Adipocyte (in vitro differentiated cells): ENCODE measurements around the gene YOD1.
A peak's percentile ranks its signal among the peaks of the same experiment; 100 is the strongest.

Source experiments
- DNase-seq: peaks from one replicate; pipeline ENCODE4 v3.0.0-alpha.2; 2015; ENCODE audit warnings: low read depth
- H3K27me3 ChIP-seq: replicated peaks from 2 replicates; pipeline ENCODE4 v1.7.0; 2013; ENCODE audit warnings: mild to moderate bottlenecking, low read length, moderate library complexity; ENCODE audit not compliant: control insufficient read depth, insufficient read depth
- H3K36me3 ChIP-seq: 2 replicates; pipeline ENCODE4 v1.7.0; 2013; ENCODE audit warnings: low read length, mild to moderate bottlenecking, moderate library complexity; ENCODE audit not compliant: control insufficient read depth, insufficient read depth, severe bottlenecking
- H3K4me1 ChIP-seq: 2 replicates; pipeline ENCODE4 v1.7.0; 2013; ENCODE audit warnings: mild to moderate bottlenecking, low read length, moderate library complexity; ENCODE audit not compliant: control insufficient read depth, insufficient read depth
- H3K4me3 ChIP-seq: 2 replicates; pipeline ENCODE4 v1.7.0; 2013; ENCODE audit warnings: mild to moderate bottlenecking, low read length, moderate library complexity
- H3K9ac ChIP-seq: 2 replicates; pipeline ENCODE4 v1.7.0; 2013; ENCODE audit warnings: mild to moderate bottlenecking, low read length, moderate library complexity
- H3K9me3 ChIP-seq: 2 replicates; pipeline ENCODE4 v1.7.0; 2013; ENCODE audit warnings: mild to moderate bottlenecking, low read length, moderate library complexity; ENCODE audit not compliant: control insufficient read depth

The YOD1 gene

GRCh38 chr1:207058252-207058651 is 7.2 kb upstream of the YOD1 start:
- Histone ChIP-seq H3K4me3 (no peak overlapping the region), H3K9me3 (no peaks in the 10 kb centered on the region), H3K4me1 (no peaks in the 10 kb centered on the region), H3K36me3 (peaks cover 24% of the 10 kb centered on the region), H3K9ac (no peak overlapping the region), H3K27me3 (no peaks in the 10 kb centered on the region)
- no peak for DNase-seq

DNA sequence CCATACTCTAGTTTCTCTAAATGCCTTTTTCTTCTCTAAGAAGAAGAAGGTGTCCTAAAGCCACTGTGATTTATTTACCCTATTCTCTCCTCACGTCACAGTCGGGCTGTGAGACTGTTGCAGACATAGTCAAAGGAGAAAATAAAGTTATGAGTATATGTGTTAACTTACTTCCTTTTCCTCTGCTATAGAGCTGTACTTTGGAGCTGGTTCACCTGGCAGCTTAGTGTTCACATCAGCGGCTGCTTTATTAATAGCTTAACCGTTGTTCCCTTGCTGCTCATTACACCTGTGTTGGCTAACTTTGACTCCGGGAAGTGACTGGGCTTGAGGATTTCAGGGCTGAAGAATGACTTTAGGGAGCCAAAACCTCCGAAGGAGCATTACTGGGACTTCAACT is 5.7 kb upstream of the YOD1 start:
- Histone ChIP-seq H3K9ac (no peak overlapping the region), H3K4me3 (no peak overlapping the region), H3K27me3 (no peaks in the 10 kb centered on the region), H3K9me3 (no peaks in the 10 kb centered on the region), H3K36me3 (peaks cover 9% of the 10 kb centered on the region), H3K4me1 (peaks cover 10% of the 10 kb centered on the region)
- DNase-seq, result no peak

GRCh38 chr1:207055386-207056001 is 4.5 kb upstream of the YOD1 start:
- H3K4me1 ChIP-seq, result peaks cover 17% of the 10 kb centered on the region
- no peaks in the 10 kb centered on the region for H3K9me3 ChIP-seq
- no peak for DNase-seq
- H3K9ac ChIP-seq, result no peak overlapping the region
- no peaks in the 10 kb centered on the region for H3K27me3 ChIP-seq
- H3K4me3 ChIP-seq, result no peak overlapping the region
- H3K36me3 ChIP-seq, result peaks cover 4% of the 10 kb centered on the region

DNA sequence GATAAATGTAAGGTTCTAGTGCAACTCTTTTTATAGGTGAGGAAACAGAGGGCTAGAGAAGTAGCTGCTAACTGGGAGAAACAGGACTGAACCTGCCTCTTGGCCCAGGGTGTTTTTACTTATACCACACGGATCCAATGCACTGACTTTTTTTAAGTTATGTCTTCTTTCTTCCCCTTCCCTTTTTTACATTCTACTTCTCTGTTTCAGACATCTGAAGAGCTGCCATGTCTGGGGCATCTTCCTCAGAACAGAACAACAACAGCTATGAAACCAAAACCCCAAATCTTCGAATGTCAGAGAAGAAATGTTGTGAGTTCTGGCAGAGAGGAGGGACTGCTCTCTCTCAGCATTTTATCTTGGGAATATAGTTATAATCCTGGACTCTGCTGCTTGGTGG is 3.5 kb upstream of the YOD1 start:
- no peak for DNase-seq
- no peaks in the 10 kb centered on the region for H3K9me3 ChIP-seq
- H3K4me3 ChIP-seq, result no peak overlapping the region
- H3K27me3 ChIP-seq, result no peaks in the 10 kb centered on the region
- peaks cover 20% of the 10 kb centered on the region for H3K4me1 ChIP-seq
- H3K9ac ChIP-seq, result no peak overlapping the region
- no peaks in the 10 kb centered on the region for H3K36me3 ChIP-seq

GRCh38 chr1:207052911-207053769 is 2.1 kb upstream of the YOD1 start, which contains the start of gene PFKFB2:
TSS of gene PFKFB2 (plus strand) at chr1:207053275. CDS start at chr1:207054718, 1,443 bp downstream.
- no peaks in the 10 kb centered on the region for H3K27me3 ChIP-seq
- H3K36me3 ChIP-seq, result peaks cover 13% of the 10 kb centered on the region
- no peaks in the 10 kb centered on the region for H3K9me3 ChIP-seq
- H3K9ac ChIP-seq, result peak within 1 kb of the TSS; percentile 91
- DNase-seq, result peak; percentile 96
- peak within 1 kb of the TSS; percentile 93 for H3K4me3 ChIP-seq
- peaks cover 23% of the 10 kb centered on the region for H3K4me1 ChIP-seq

DNA sequence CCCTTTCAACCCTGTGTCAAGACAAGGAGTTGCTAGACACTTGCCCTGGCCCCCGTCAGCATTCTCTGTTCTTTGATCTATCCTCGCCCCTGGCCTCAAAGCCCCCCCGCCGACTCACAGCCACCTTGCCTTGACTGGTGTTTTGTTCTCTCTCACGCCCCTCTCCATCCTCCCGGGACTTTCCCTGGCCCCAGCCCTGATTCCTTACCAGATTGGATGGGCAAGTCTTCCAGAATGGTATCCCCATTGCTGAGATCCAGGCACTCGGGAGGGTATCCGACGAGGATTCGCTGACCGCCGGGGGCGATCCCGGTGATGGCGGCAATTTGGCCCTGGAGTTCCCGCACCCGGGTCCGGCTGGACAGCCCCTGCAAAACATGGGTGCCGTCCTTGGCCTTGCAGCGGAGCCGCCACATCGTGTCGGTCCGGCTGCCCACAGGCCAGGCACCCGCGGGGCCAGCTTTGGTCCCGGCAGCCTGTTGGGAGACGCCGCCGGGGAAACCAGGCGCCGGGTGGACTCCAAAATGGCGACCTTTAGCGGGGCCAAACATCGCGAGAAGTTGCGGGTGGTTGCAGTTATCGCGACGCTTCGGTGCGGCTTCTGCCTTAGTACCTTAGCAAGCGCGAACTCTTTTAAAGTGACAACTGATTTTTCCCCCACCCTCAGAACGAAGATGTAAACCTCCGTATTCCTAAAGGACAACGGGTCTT is 373 bp downstream of the YOD1 start:
- H3K27me3 ChIP-seq, result no peaks in the 10 kb centered on the region
- peak; percentile 97 for DNase-seq
- H3K36me3 ChIP-seq, result peaks cover 15% of the 10 kb centered on the region
- H3K9me3 ChIP-seq, result no peaks in the 10 kb centered on the region
- peak overlapping the region; percentile 99 for H3K4me3 ChIP-seq
- peak overlapping the region; percentile 98 for H3K9ac ChIP-seq
- H3K4me1 ChIP-seq, result peaks cover 42% of the 10 kb centered on the region

DNA sequence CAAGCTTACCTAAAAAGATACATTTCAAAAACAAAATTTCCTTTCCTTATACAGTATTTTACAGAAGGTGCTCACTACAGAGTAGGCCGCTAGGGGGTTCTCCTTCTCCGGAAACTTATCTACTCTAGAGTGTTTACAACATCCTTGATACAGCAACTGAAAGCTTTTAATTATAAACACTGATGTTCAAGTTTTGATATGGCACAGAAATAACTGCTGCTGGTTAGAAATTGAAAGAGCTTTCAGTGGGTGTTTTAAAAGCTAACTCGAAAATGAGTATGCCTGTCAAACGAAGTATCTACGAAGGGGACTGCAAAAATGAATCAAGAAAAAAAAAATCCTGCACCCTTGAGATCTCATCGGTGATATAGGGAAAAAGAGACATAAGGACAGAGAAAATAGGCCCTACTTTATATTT is 1.0 kb downstream of the YOD1 start:
- Histone ChIP-seq H3K4me1 (peaks cover 49% of the 10 kb centered on the region), H3K4me3 (peak overlapping the region; percentile 99), H3K36me3 (peaks cover 15% of the 10 kb centered on the region), H3K27me3 (no peaks in the 10 kb centered on the region), H3K9me3 (no peaks in the 10 kb centered on the region), H3K9ac (peak overlapping the region; percentile 98)
- DNase-seq, result peak; percentile 88

GRCh38 chr1:207049514-207049913 is 1.5 kb downstream of the YOD1 start:
- Histone ChIP-seq H3K9ac (peak overlapping the region; percentile 98), H3K4me1 (peaks cover 49% of the 10 kb centered on the region), H3K4me3 (peak overlapping the region; percentile 99), H3K9me3 (no peaks in the 10 kb centered on the region), H3K27me3 (no peaks in the 10 kb centered on the region), H3K36me3 (peaks cover 15% of the 10 kb centered on the region)
- DNase-seq, result no peak

GRCh38 chr1:207049054-207049453 is 2.0 kb downstream of the YOD1 start:
- no peaks in the 10 kb centered on the region for H3K27me3 ChIP-seq
- no peak for DNase-seq
- H3K36me3 ChIP-seq, result peaks cover 15% of the 10 kb centered on the region
- no peak overlapping the region for H3K9ac ChIP-seq
- H3K4me3 ChIP-seq, result peak overlapping the region; percentile 99
- H3K4me1 ChIP-seq, result peaks cover 49% of the 10 kb centered on the region
- no peaks in the 10 kb centered on the region for H3K9me3 ChIP-seq

GRCh38 chr1:207048041-207048440 is 3.0 kb downstream of the YOD1 start:
- no peaks in the 10 kb centered on the region for H3K27me3 ChIP-seq
- H3K36me3 ChIP-seq, result peaks cover 15% of the 10 kb centered on the region
- H3K9ac ChIP-seq, result no peak overlapping the region
- H3K4me3 ChIP-seq, result no peak overlapping the region
- DNase-seq, result no peak
- peaks cover 49% of the 10 kb centered on the region for H3K4me1 ChIP-seq
- no peaks in the 10 kb centered on the region for H3K9me3 ChIP-seq

DNA sequence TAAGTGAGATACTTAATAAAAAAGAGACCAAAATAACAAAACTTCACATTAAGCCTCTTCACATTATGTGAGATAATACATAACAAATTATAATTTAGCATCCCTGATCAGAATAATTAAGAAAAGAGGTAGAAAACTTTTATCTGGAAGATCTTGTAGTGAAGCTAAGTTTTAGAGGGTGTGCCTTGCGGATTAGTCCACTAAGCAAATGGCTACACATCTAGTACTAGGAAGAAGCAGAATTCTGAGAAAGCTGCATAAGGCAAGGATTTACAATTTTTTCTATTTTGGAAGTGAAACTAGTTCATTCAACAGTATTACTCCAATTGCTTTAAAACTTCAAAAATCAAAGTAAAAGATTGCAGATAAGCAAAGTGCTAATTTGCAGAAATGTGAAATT is 3.5 kb downstream of the YOD1 start:
- Histone ChIP-seq H3K9ac (peak overlapping the region; percentile 40), H3K27me3 (no peaks in the 10 kb centered on the region), H3K36me3 (peaks cover 15% of the 10 kb centered on the region), H3K4me3 (no peak overlapping the region), H3K4me1 (peaks cover 48% of the 10 kb centered on the region), H3K9me3 (no peaks in the 10 kb centered on the region)
- no peak for DNase-seq
